ENCODE data around the gene KLHL2. TPM values are rescaled to one million over a fixed set of nuclear protein-coding genes. Genes with fewer than 3 reads are reported as not detected.
"Not testable (repeated sequence)": the region's sequence is repeated elsewhere in the genome, so short reads cannot be mapped to it uniquely, and the experiment has no call there.

KLHL2 gene
- total RNA-seq, 1 donor from 2014 or later: 8.4 TPM

- intact Hi-C loops (cut with micrococcal nuclease): no loop called here
- Histone ChIP-seq H3K4me3 (no peak overlapping the region), H3K36me3 (no peaks in the 10 kb centered on the region), H3K9me3 (replicated peaks) (peaks cover 23% of the 10 kb centered on the region), H3K27me3 (ENCODE audit: low read depth) (peaks cover 4% of the 10 kb centered on the region), H3K4me1 (no peaks in the 10 kb centered on the region), H3K27ac (replicated peaks) (no peak overlapping the region)
- TF ChIP-seq CTCF (IDR thresholded peaks at IDR 0.05; ENCODE audit: borderline replicate concordance): no peak
- DNase-seq: no peak
These were observed 36.5 kb upstream of the KLHL2 start for GRCh38 chr4:165170819-165171218.

GRCh38 chr4:165175470-165175869, 31.9 kb upstream of the KLHL2 start:
- H3K27ac ChIP-seq (replicated peaks); intact Hi-C loops (cut with micrococcal nuclease); DNase-seq: not testable (repeated sequence)

GRCh38 chr4:165175879-165176278, 31.5 kb upstream of the KLHL2 start:
- Histone ChIP-seq H3K36me3 (no peaks in the 10 kb centered on the region), H3K27me3 (ENCODE audit: low read depth) (no peaks in the 10 kb centered on the region), H3K27ac (replicated peaks) (no peak overlapping the region), H3K9me3 (replicated peaks) (peaks cover 11% of the 10 kb centered on the region), H3K4me3 (no peak overlapping the region), H3K4me1 (no peaks in the 10 kb centered on the region)
- TF ChIP-seq CTCF (IDR thresholded peaks at IDR 0.05; ENCODE audit: borderline replicate concordance): no peak
- no peak for DNase-seq
- intact Hi-C loops (cut with micrococcal nuclease): no loop called here

More at GRCh38 chr4:165175470-165175869, 31.9 kb upstream of the KLHL2 start:
- not testable (repeated sequence) for H3K27me3 ChIP-seq (ENCODE audit: low read depth); H3K36me3 ChIP-seq; H3K4me3 ChIP-seq; H3K4me1 ChIP-seq
- peaks cover 11% of the 10 kb centered on the region for H3K9me3 ChIP-seq (replicated peaks)

- no peaks in the 10 kb centered on the region for H3K4me1 ChIP-seq
- H3K36me3 ChIP-seq: no peaks in the 10 kb centered on the region
- no peak overlapping the region for H3K27ac ChIP-seq (replicated peaks)
- no peak for DNase-seq
- intact Hi-C loops (cut with micrococcal nuclease): no loop called here
- no peaks in the 10 kb centered on the region for H3K27me3 ChIP-seq (ENCODE audit: low read depth)
- peaks cover 11% of the 10 kb centered on the region for H3K9me3 ChIP-seq (replicated peaks)
- TF ChIP-seq CTCF (IDR thresholded peaks at IDR 0.05; ENCODE audit: borderline replicate concordance): no peak
- H3K4me3 ChIP-seq: no peak overlapping the region
These were observed 29.4 kb upstream of the KLHL2 start for GRCh38 chr4:165177725-165178666.

GRCh38 chr4:165184220-165184619, 23.1 kb upstream of the KLHL2 start:
- no peak overlapping the region for H3K4me3 ChIP-seq
- no peak for TF ChIP-seq CTCF (IDR thresholded peaks at IDR 0.05; ENCODE audit: borderline replicate concordance)
- H3K27ac ChIP-seq (replicated peaks): no peak overlapping the region
- H3K9me3 ChIP-seq (replicated peaks): no peaks in the 10 kb centered on the region
- H3K36me3 ChIP-seq: no peaks in the 10 kb centered on the region
- H3K4me1 ChIP-seq: no peaks in the 10 kb centered on the region
- intact Hi-C loops (cut with micrococcal nuclease): no loop called here
- DNase-seq: no peak
- H3K27me3 ChIP-seq (ENCODE audit: low read depth): no peaks in the 10 kb centered on the region

GRCh38 chr4:165184998-165185397, 22.4 kb upstream of the KLHL2 start:
- H3K27me3 ChIP-seq (ENCODE audit: low read depth); H3K9me3 ChIP-seq (replicated peaks); H3K4me1 ChIP-seq; DNase-seq; H3K4me3 ChIP-seq; H3K27ac ChIP-seq (replicated peaks); H3K36me3 ChIP-seq; intact Hi-C loops (cut with micrococcal nuclease): not testable (repeated sequence)

Measured in left ventricle myocardium inferior (tissue), 1 donor.